LoVo (cell line): ENCODE data around the gene COMMD8.
"Not testable (repeated sequence)": the region's sequence is repeated elsewhere in the genome, so short reads cannot be mapped to it uniquely, and the experiment has no call there.

Experiments
- DNase-seq: peaks from one replicate; pipeline ENCODE4 v3.0.0-alpha.2; 2016; ENCODE audit warnings: low spot score

COMMD8 gene

DNA sequence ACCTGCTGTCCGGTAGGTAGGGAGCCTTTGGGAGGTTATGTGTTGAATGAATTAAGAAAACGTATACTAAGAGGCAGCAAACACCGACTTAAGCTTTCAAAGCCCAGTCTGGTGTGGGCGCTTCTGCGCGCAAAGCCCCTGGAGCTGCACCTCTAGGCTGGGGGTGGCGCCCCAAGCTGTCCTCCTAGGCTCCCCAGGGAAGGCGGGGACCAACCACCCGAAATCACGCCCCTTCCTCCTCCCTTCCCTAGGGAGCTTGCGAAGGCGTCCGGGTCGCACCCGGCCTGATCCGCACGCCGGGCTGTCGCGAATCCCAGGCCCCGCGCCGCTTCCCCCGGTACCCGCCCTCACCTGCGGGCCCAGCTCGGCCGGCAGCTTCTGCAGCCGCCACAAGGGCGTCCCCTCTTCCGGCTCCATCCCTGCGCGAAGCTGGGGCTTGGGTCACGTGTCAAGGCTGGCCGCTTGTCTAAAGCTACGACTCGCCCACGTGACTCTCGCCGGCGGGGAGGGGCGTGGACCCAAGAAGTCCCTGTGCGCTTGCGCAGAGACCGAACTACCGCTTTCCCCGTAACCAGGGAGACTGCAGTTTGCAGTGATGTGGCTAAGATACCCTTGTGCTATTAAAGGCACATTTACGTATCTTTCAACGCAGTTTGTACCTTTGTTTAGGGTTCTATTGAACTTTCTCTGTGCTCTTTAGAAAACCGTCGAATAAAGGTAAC is at the start of gene COMMD8:
COMMD8 (minus strand) TSS at position 468 of the 722 bp plus-strand sequence; CDS start at position 417, 51 bp downstream.
- peak; percentile 94 for DNase-seq

DNA sequence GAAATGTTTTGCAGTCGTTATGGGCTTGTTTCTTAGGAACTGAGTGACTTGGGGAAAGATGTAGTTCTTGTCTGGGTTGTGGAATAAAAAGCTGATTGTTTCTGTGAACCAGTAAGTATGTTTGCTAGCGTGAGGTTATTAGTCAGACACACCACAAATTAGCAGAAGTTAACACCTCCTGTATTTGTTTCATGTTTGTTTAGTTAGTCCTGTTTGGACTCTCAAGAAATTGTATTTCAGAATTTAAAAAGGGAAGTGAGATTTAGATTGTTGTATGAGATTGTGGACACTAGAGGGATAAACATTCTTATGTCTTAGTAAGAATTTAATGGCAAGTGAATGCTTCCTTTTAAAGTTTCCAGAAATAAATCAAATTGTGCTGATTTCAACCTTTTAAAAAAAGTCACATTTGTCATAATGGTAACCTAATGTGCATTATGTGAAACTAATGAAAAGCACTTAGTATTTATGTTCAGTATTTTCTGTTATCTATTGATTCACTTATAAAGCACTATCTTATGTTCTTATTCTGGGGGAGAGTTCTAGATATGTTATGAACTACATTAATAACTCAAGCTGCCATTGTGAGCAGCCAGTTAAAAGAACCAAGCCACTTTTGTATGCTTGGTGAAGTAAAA is 47.1 kb upstream of the COMMD8 start:
- DNase-seq, result no peak

DNA sequence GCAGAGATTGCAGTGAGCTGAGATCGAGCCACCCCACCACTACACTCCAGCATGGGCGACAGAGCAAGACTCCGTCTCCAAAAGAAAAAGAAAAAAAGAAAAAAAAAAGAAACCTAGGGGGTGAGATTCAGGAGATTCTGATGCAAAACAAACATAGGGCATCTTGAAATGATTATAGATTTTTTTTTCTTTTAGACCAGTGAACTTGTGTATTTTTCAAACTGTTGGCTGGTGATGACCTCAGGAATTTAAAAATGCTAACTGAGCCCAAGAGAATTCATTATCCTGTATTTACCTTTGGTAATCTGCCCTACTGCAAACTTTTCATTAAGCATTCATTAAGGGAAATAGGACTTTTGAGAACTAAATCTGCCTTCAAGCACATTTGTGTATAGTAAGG is 42.2 kb upstream of the COMMD8 start:
- no peak for DNase-seq

DNA sequence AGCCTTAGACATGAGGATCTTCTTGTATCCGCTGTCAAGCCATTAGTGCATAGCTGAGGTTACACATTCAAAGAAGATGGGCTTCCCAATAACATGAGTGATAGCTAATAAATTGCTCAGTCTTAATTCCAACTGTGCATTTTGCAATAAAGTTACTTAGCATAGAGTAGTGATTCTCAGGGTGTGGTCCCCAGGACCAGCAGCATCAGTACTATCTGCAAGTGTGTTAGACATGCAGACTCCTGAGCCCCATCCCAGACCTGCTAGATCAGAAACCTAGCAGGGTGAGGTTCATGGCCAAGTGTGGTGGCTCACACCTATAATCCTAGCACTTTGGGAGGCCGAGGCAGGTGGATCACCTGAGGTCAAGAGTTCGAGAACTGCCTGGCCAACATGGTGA is 41.6 kb upstream of the COMMD8 start:
- DNase-seq, result no peak

DNA sequence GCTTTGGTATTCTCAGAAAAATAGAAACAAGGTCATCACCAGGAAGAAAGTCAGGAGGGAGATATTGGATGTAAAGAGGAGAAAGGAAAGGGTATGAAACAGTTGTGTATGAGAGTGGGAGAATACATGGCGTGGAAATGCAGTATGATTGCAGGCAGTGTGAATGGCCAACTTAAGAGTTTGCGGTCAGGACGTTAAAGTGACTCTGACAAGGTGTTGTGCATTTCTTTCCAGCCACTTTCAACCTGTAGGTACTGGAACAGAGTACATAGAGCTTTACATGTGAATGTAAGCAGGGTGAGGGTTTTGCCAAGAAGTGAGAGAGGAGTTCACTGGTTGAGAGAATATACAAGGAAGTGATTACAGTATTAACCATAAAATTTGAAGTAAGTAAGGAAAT is 37.3 kb upstream of the COMMD8 start:
- no peak for DNase-seq

DNA sequence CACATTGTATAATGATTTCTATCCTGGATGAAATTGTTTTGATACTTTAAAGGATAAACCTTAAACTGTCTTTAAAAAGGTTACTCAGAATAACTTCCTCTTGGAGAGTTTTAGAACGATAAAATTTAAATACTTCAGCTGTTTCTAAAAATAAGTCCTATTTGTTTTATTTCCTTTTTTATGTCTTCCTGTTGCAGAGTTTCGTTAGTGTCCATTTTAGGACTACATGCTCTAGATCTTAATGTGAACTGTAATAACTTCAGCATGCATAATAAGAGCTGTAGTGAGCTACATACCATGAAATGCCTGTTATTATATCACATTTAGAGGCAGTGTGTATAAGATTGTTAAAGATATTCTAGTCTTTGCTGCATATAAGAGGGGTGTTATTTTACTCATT is 36.2 kb upstream of the COMMD8 start:
- DNase-seq, result no peak

DNA sequence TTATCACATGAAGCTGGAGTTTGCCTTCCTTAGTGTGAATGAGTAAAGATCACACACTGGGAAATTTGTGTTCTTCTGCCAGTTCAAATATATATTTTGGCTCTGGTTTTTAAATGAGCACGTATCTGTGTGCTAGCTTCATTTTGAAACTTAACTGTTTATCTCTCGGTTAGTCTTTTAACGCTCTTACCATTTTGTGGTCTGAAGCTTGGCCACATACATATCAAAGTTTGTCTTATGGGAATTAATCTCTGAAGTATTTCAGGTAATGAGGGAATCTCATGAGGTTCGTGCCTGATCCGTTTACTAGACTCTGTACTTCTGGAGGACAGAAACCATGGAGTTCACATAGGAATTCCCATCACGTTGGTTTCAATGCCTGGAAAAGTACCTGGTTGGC is 35.4 kb upstream of the COMMD8 start:
- DNase-seq, result no peak

DNA sequence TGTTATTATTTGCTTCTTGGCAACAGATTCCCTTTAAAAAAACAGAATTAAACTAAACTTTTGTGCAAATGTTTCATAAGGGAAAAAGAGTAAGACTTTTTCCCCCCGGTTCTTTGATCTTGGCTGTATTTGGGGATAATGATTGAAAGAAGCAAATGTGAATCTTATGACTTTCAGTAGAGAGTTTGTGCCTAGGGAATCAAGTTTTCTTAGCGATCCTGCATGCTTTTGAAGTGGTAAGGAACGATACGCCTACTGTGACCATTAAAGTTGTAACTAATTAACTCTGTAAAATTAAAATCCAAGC is 30.6 kb upstream of the COMMD8 start:
- DNase-seq, result no peak

DNA sequence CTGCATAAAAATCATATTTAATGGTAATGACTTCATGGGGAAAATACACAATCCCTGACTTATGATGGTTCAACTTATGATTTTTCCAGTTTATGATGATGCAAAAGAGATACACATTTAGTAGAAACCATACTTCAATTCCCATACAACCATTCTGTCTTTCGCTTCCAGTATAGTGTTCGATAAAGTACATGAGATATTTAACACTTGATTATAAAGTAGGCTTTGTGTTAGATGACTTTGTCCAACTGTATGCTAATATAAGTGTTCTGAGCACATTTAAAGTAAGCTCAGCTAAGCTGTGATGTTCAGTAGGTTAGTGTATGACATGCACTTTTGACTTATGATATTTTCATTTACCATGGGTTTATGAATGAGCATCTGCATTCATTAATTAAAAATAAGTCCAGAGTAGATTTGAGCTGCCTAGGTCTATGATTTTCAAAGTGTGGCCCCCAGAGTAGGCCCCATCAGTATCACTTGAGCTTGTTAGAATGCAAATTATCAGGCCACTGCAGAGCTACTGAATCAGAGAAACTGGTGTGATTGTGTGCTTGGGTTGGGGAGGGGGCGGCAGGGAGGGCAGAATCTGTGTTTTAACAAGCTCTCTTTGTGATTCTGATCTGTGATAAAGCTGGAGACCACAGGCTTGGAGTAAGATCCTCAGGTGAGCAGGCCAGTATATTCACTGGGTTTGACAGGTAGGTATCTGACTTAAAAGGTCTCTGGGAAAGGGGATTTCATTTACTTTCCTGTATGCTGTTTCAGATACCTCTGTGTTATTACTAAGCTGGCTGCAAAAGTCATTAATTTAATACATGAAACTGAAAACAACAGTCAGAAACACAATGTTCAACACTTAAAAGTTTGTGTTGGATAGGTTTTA is 30.0 kb upstream of the COMMD8 start:
- DNase-seq, result no peak

DNA sequence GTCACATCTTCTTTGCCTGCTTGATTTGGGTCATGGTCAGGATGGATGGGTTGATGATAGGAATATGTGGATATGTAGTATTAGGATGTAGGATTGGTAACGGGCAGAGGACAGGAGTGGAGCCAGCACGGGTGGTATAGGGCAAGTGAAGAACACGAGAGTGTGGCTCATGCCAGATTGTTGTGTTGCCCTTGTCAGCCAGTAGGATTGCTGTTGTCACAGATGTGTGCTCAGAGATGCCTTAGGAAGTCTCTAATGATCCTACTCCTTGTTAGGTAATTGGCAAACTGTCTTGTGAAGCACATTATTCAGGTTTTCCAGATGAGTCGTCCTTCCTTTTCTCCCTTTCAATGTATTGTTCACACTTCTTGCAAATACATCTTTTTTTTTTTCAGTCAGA is 27.0 kb upstream of the COMMD8 start:
- DNase-seq, result peak; percentile 15

DNA sequence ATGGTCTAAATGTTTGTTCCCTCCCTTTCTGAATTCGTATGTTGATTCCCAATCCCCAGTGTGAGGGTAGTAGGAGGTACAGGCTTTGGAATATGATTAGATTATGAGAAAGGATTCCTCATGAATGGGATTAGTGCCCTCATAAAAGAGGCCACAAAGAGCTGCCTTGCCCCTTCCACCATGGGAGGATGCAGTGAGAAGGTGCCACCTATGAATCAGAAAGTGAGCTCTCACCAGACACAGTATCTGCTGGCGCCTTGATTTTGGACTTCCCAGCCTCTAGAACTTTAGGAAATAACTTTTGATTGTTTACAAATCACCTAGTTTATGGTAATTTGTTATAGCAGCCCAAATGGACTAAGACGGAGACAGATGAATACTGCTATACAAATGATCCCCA is 25.2 kb upstream of the COMMD8 start:
- no peak for DNase-seq

DNA sequence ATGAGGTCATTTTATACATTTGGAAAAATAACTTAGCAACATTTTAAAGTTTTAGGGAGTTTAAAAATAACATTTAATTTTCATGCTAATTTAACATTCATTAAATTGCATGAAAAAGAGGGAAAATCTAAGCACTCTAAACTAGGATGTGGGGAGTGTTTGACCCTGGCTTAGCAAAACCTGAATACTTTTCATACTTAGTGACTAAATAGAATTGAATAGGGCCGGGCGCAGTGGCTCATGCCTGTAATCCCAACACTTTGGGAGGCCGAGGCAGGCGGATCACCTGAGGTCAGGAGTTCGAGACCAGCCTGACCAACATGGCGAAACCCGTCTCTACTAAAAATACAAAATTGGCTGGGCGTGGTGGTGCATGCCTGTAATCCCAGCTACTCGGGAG is 23.2 kb upstream of the COMMD8 start:
- DNase-seq, result not testable (repeated sequence)

DNA sequence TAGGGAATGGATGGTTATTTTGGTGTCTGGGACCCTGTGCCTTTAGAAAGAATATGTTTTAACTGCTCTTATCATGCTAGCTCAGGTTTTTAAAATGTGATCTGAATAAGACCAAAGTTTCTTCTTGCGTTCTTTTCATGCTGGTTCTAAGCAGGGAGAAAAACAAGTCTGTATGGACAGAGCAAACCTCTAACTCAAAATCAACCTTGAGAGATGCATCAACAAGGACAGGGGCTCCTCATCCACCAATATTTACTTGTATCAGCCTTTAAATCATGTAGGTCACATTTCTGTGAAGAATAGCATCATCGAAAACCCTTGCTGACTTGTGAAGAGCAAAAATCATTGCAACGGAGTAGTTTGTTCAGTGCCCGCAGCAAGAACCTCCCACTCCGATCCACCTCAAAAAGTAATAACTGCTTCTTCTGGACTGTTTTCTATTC is 22.8 kb upstream of the COMMD8 start:
- DNase-seq, result no peak

DNA sequence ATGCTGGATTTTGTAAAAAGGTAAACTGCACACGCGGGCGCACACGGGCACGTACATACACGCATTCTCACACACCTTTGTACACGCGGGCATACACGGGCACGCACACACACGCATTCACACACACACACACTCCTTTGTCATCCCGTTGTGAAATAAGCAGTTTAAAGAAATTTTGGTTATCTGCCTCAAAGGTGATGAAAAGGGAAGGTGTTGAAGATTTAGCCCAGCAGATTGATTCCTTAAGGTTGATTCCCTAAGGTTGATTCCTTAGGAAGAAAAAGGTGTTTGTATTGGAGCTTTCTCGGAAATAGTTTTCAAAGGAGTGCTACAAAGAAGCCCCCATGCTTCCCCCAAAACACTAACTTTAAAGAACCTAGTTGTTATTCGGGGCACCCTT is 22.3 kb upstream of the COMMD8 start:
- DNase-seq, result no peak

DNA sequence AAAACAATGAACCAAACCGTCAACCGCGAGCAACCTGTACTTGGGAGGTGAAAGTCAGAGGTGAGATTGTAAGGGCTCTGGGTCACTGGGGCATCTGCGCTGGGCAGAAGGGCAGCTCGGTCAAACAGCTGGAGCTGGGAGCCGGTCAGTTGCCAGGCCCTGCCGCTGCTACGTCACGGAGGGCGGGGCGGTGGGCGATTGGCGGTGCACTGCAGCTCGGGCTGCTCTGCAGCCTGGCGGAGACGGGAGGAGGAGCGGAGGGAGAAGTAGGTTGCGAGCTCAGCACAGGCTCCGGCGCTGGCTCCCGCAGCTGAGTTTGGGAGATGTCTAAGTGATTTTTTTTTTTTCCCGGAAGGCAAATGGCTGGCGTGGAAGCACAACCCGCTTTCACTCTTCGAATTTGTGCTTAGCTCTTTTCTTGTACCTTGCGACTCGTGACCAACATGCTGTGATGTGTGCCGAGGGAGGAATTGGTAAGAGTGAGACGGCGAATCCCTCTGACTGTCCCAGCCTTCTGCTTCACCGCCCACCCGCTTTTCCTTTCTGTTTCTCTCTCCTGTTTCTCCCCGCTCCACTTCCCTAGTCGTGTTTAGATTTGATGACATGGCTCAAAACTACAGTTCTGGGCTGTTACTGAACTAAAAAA is 21.7 kb upstream of the COMMD8 start, which contains the start of gene ATP10D:
ATP10D (plus strand) TSS at position 229 of the 646 bp plus-strand sequence. CDS start 27,266 bp downstream, outside the sequence.
- DNase-seq, result peak; percentile 89

DNA sequence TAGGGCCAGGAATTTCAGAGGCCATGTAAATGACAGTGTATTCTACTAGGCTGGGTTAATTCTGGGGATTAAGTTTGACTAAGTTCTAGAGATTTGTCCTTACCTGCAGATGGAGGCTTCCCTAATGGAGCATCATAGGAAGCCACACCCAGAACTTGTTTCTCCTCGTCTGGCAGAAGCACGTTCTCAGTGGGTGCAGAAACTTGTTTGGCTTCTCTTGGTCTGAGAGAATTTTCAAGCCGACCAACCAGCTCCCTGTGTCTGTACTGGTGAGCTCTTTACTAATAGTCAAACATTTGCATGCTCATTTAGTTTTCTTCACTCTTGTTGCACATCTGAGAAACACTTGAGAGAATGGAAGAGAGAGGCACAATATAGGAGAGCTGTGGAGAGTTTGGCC is 20.7 kb upstream of the COMMD8 start:
- no peak for DNase-seq

DNA sequence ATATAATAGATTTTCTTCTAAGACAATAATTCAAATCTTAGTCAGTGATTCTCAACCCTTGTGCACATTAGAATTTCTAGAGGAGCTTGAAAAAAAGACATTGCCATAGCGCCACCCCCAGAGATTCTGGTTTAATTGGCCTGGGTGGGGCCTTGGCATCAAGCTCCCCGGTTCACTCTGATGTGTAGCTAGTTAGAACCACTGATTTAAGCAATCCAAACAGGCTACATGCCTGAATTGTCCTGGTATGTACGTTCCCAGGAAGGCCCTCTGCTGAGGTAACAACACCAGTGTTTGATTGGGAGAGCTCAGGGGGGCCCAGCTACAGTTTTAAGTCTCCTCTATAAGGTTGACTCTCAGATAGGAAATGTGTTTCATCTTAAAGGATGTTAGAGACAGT is 20.2 kb upstream of the COMMD8 start:
- no peak for DNase-seq

DNA sequence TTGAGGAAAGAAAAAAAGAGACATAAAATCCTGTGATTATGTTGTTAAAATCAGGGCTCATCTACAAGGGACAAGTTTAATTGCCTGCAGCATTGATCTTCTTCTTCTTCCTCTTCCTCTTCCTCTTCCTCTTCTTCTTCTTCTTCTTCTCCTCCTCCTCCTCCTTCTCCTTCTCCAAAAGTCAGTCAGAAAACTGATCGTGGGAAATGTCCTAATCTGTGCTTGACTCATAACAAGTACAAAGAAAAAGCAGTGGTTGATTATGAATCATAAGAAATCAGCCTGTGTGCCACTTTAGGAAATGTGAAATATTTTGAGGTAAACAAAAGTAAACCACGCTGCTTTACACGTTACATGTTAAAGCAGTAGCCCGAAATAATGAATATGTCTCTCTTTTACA is 18.8 kb upstream of the COMMD8 start:
- no peak for DNase-seq

DNA sequence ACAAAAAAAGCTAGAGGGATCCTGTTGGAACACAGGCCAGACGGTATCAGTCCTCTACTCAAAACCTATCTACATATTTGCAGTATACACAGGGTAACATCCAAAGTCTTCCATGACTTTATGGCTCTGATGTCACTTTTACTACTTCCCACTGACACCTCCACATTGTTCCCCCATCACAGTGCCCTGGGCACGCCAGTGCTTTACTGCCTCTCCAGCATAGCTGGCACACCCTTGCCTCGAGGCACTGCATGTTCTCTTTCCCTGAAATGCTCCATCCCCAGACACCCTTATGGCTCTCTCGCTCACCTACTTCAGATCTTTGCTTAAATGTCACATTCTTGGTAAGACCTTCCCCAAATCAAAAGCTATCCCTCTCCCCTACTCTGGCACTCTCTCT is 15.3 kb upstream of the COMMD8 start:
- no peak for DNase-seq

DNA sequence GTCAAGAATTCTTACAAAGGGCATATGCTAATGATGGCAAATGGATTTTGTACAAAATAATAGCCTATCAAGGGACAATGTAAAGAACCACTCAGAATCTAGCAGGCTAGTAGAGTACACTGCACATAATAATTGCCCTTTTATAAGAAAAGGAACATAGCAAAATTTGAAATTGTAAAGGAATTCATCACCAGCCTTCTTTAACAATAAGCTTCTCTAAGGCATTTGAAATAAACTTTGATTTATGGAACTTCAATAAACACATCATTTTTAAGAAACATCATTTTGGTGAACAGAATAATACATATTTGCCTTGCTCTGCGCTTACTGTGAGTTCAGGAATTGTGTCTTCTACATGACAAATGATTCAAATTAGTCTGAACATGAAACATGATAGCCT is 11.9 kb upstream of the COMMD8 start:
- no peak for DNase-seq

DNA sequence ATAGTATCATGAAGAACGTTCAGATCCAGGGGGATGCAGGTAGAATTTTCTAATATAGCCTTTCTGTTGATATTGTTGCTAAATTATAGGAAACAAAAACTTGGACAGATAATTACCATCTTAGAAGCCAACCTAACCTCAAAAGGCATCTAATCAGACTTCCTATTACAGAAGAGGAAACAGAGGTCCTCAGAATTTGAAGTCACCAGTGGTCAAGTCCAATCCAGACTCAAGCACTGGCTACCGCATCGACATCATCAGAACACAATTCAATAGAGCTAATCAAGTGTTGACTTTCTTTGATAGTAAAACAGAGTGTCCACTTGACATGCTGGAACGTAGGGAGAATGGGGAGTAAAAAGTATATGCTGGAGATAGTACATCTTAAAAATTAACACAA is 11.3 kb upstream of the COMMD8 start:
- no peak for DNase-seq

DNA sequence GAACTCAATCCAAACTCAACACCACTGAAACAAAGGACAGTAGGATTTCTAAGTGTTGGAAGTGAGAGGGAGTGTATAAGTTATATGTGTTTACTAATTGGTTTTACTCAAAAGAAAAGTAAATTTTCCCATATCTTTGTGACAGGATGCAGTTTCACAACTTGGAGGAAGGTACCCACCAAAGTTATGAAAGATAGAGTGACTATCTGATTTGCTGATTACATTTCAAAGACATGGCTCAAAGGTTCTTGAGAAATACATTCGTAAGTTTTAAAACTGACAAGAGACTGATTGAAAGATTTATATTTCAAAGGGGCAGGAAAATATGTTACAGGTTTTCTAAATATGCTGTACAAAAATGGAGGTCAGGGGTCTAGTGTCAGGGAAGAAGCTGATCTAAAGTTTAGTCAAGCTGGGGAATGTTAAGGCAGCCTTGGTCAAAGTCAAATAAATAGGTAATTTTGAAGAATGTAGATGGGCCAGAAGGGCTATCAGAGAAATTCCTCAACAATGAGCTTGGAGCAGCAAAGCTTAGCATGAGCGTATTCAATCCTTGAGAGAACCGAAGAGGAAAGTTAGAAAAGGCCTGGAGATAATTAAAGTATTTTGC is 9.7 kb upstream of the COMMD8 start:
- DNase-seq, result no peak
